H9 (cell line): Measurements from ENCODE around the gene ATAD3B. TPM values are rescaled to one million over a fixed set of nuclear protein-coding genes. Genes with fewer than 3 reads are reported as not detected.
A peak's percentile ranks its signal among the peaks of the same experiment; 100 is the strongest.

ENCODE experiments used
- DNase-seq: peaks from one replicate; pipeline ENCODE4 v3.0.0-alpha.2; 2017
- H2AFZ ChIP-seq: one replicate; pipeline ENCODE4 v1.6.1; 2013; ENCODE audit warnings: mild to moderate bottlenecking, low read length, control low read depth, moderate library complexity
- H2AK5ac ChIP-seq: 2 replicates; pipeline ENCODE4 v1.6.1; 2013; ENCODE audit warnings: low read length, control low read depth, mixed read lengths; ENCODE audit not compliant: insufficient read length
- H2BK120ac ChIP-seq: one replicate; pipeline ENCODE4 v1.6.1; 2013; ENCODE audit warnings: low read depth, mild to moderate bottlenecking, low read length, control low read depth, inconsistent platforms; ENCODE audit not compliant: poor library complexity, severe bottlenecking
- H2BK12ac ChIP-seq: 2 replicates; pipeline ENCODE4 v1.6.1; 2013; ENCODE audit warnings: low read length, control low read depth, mixed read lengths, low read depth; ENCODE audit not compliant: insufficient read length
- H2BK15ac ChIP-seq: 2 replicates; pipeline ENCODE4 v1.6.1; 2013; ENCODE audit warnings: low read depth, low read length, control low read depth
- H2BK20ac ChIP-seq: one replicate; pipeline ENCODE4 v1.6.1; 2013; ENCODE audit warnings: low read depth, mild to moderate bottlenecking, low read length, control low read depth, inconsistent platforms; ENCODE audit not compliant: poor library complexity, severe bottlenecking
- H2BK5ac ChIP-seq: 2 replicates; pipeline ENCODE4 v1.6.1; 2013; ENCODE audit warnings: low read length, control low read depth, mixed read lengths; ENCODE audit not compliant: insufficient read length
- H3K14ac ChIP-seq: 2 replicates; pipeline ENCODE4 v1.6.1; 2013; ENCODE audit warnings: low read length, control low read depth; ENCODE audit not compliant: insufficient read depth
- H3K18ac ChIP-seq: 2 replicates; pipeline ENCODE4 v1.6.1; 2013; ENCODE audit warnings: low read depth, mild to moderate bottlenecking, mixed read lengths, low read length, control low read depth; ENCODE audit not compliant: insufficient read length
- H3K23ac ChIP-seq: 2 replicates; pipeline ENCODE4 v1.6.1; 2013; ENCODE audit warnings: low read length, control low read depth, mixed read lengths, low read depth; ENCODE audit not compliant: insufficient read length
- H3K23me2 ChIP-seq: 2 replicates; pipeline ENCODE4 v1.6.1; 2013; ENCODE audit warnings: low read depth, mild to moderate bottlenecking, mixed read lengths, low read length, control low read depth; ENCODE audit not compliant: insufficient read length, poor library complexity, severe bottlenecking
- H3K27ac ChIP-seq: 2 replicates; pipeline ENCODE4 v1.5.1; 2013; ENCODE audit warnings: low read length, control low read depth, mixed read lengths, low read depth; ENCODE audit not compliant: insufficient read length
- H3K27me3 ChIP-seq: 2 replicates; pipeline ENCODE4 v1.6.1; 2013; ENCODE audit warnings: low read length, control low read depth, inconsistent platforms; ENCODE audit not compliant: insufficient read depth
- H3K4ac ChIP-seq: 2 replicates; pipeline ENCODE4 v1.6.1; 2013; ENCODE audit warnings: low read depth, mild to moderate bottlenecking, control low read depth, inconsistent platforms, low read length, moderate library complexity
- H3K4me1 ChIP-seq: 2 replicates; pipeline ENCODE4 v1.6.1; 2013; ENCODE audit warnings: low read length, control low read depth, inconsistent platforms; ENCODE audit not compliant: insufficient read depth
- H3K4me2 ChIP-seq: 2 replicates; pipeline ENCODE4 v1.6.1; 2013; ENCODE audit warnings: low read length, control low read depth, mixed read lengths; ENCODE audit not compliant: insufficient read length, insufficient read depth
- H3K56ac ChIP-seq: 2 replicates; pipeline ENCODE4 v1.6.1; 2013; ENCODE audit warnings: low read depth, mild to moderate bottlenecking, mixed read lengths, low read length, control low read depth; ENCODE audit not compliant: insufficient read length
- H3K79me1 ChIP-seq: 2 replicates; pipeline ENCODE4 v1.6.1; 2013; ENCODE audit warnings: low read depth, mild to moderate bottlenecking, moderate library complexity, low read length, control low read depth, inconsistent platforms; ENCODE audit not compliant: insufficient read depth, poor library complexity, severe bottlenecking
- H3K79me2 ChIP-seq: 2 replicates; pipeline ENCODE4 v1.6.1; 2013; ENCODE audit warnings: low read length, control low read depth, inconsistent platforms; ENCODE audit not compliant: insufficient read depth
- H3K9ac ChIP-seq: 2 replicates; pipeline ENCODE4 v1.6.1; 2013; ENCODE audit warnings: low read length, control low read depth, mixed read lengths; ENCODE audit not compliant: insufficient read length; ENCODE audit errors: extremely low read depth
- H3K9me3 ChIP-seq: one replicate; pipeline ENCODE4 v1.6.1; 2013; ENCODE audit warnings: low read depth, low read length, inconsistent platforms; ENCODE audit not compliant: control insufficient read depth
- H3T11ph ChIP-seq: one replicate; pipeline ENCODE4 v1.6.1; 2013; ENCODE audit warnings: mild to moderate bottlenecking, low read length, control low read depth, inconsistent platforms
- H4K20me1 ChIP-seq: one replicate; pipeline ENCODE4 v1.6.1; 2013; ENCODE audit not compliant: control insufficient read depth, insufficient read length, insufficient read depth
- H4K5ac ChIP-seq: 2 replicates; pipeline ENCODE4 v1.6.1; 2013; ENCODE audit warnings: low read depth, mild to moderate bottlenecking, mixed read lengths, low read length, control low read depth; ENCODE audit not compliant: insufficient read length
- H4K8ac ChIP-seq: replicated peaks from 2 replicates; pipeline ENCODE4 v1.6.1; 2013; ENCODE audit warnings: low read length, control low read depth, mixed read lengths, low read depth; ENCODE audit not compliant: insufficient read length
- H4K91ac ChIP-seq: 2 replicates; pipeline ENCODE4 v1.6.1; 2013; ENCODE audit warnings: low read depth, mild to moderate bottlenecking, moderate library complexity, mixed read lengths, low read length, control low read depth; ENCODE audit not compliant: insufficient read length
- H3K27ac Mint-ChIP-seq, 3 experiments: 2 replicates in 2 of 3; 3 replicates in 1 of 3; pipeline ENCODE4 v1.8.0; 2020 to 2021; ENCODE audit warnings: mixed read lengths in 3 of 3, mild to moderate bottlenecking in 1 of 3, moderate library complexity in 1 of 3
- H3K27me3 Mint-ChIP-seq: 2 replicates; pipeline ENCODE4 v1.8.0; 2021; ENCODE audit warnings: low read depth, mild to moderate bottlenecking, moderate library complexity, mixed read lengths
- H3K36me3 Mint-ChIP-seq, 3 experiments: 2 replicates in 2 of 3; 3 replicates in 1 of 3; pipeline ENCODE4 v1.8.0; 2020 to 2021; ENCODE audit warnings: low read depth in 3 of 3, mixed read lengths in 3 of 3; ENCODE audit not compliant: insufficient read depth in 1 of 3
- H3K4me1 Mint-ChIP-seq, 2 experiments: 2 replicates each; pipeline ENCODE4 v1.8.0; 2020; ENCODE audit warnings: mixed read lengths in 2 of 2
- H3K4me3 Mint-ChIP-seq, 2 experiments: 2 replicates in 1 of 2; 3 replicates in 1 of 2; pipeline ENCODE4 v1.8.0; 2020 to 2021; ENCODE audit warnings: mild to moderate bottlenecking in 2 of 2, mixed read lengths in 2 of 2, moderate library complexity in 1 of 2
- H3K9me3 Mint-ChIP-seq, 2 experiments: 2 replicates in 1 of 2; 3 replicates in 1 of 2; pipeline ENCODE4 v1.8.0; 2020; ENCODE audit warnings: mild to moderate bottlenecking in 2 of 2, mixed read lengths in 2 of 2, moderate library complexity in 1 of 2
- WGBS: extraction: QIAGEN DNeasy Blood & Tissue Kit; methylation state at CpG from one replicate; pipeline ENCODE4 v1.1.7; 2013; ENCODE audit warnings: missing lambda C conversion rate, low lambda C conversion rate, mixed read lengths; ENCODE audit not compliant: insufficient read length; ENCODE audit errors: extremely low coverage; 5-methylcytosine and 5-hydroxymethylcytosine counted together
- total RNA-seq: library from RNA; stranded (reverse); gene quantifications from 2 replicates; pipeline ENCODE4 v1.2.1, GENCODE V29; 2021
- TF ChIP-seq, protein P1 (sequence below): fragments of 200-600 bp; sonication (generic); conservative IDR thresholded peaks from 3 replicates; pipeline ENCODE4 v1.8.0; 2021; ENCODE audit warnings: antibody characterized with exemption, mild to moderate bottlenecking

The ATAD3B gene
- total RNA-seq, 1 experiment from 2014 or later: 78.6 TPM

DNA sequence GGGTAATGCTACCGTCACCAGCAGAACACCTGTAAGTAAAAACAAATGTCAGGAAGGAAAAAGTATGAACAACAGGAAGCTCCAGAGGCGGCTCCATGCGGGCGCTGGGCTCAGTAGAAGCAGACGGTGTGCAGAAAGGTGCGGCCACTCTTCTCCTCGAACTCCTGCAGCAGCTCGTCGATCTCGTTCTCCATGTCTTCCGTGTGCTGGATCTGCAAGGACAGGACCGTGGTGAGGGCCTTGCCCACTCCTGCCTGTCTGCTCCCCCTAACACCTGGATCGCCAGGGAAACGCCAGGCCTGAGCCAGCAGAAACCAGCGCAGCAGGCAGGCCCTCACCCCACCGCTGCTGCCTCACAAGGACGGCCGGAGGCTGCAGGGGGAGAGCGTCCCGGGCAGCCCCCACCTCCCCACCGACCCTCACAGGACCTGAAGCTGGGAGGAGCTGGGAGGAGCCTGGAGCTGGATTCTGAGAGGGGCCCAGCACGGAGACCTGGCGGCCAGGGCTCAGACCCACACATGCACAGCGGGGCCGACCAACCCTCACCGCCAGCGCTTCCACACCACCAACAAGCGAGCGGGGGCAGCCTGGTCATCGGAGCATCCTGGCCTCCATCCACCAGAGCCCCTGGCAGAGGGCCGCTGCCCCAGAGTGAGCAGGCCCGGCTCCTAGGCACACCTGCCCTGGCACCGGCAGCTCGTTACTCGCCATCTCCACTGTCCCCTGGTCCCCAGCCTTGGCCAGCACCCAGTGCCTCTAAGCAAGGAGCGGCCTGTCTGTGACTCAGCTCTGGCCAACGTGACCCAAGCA lies 70.6 kb downstream of the ATAD3B start:
- peaks cover 2 to 36% (median 33%) of the 10 kb centered on the region in 3 experiments; a peak in 6 of 7 replicates for H3K36me3 Mint-ChIP-seq
- Histone ChIP-seq H2AFZ (no peak overlapping the region), H3K23me2 (peaks cover 7% of the 10 kb centered on the region), H4K8ac (no peak overlapping the region), H2BK12ac (no peak overlapping the region), H3K4ac (no peak overlapping the region), H2BK5ac (no peak overlapping the region), H4K5ac (no peak overlapping the region), H3K56ac (no peak overlapping the region), H3K79me1 (no peaks in the 10 kb centered on the region), H3K4me1 (no peaks in the 10 kb centered on the region), H3K27me3 (no peaks in the 10 kb centered on the region), H3K9ac (no peak overlapping the region), H4K20me1 (no peaks in the 10 kb centered on the region), H4K91ac (no peak overlapping the region), H2BK15ac (no peak overlapping the region), H2BK120ac (no peak overlapping the region), H3K23ac (no peak overlapping the region), H3K9me3 (no peaks in the 10 kb centered on the region), H2BK20ac (no peak overlapping the region), H2AK5ac (no peak overlapping the region), H3T11ph (no peak overlapping the region), H3K79me2 (no peaks in the 10 kb centered on the region), H3K14ac (no peak overlapping the region), H3K27ac (no peak overlapping the region), H3K18ac (no peak overlapping the region), H3K4me2 (no peak overlapping the region)
- no peaks in the 10 kb centered on the region; the same call in 1 of the 2 replicates for H3K27me3 Mint-ChIP-seq
- TF ChIP-seq, protein P1, sequence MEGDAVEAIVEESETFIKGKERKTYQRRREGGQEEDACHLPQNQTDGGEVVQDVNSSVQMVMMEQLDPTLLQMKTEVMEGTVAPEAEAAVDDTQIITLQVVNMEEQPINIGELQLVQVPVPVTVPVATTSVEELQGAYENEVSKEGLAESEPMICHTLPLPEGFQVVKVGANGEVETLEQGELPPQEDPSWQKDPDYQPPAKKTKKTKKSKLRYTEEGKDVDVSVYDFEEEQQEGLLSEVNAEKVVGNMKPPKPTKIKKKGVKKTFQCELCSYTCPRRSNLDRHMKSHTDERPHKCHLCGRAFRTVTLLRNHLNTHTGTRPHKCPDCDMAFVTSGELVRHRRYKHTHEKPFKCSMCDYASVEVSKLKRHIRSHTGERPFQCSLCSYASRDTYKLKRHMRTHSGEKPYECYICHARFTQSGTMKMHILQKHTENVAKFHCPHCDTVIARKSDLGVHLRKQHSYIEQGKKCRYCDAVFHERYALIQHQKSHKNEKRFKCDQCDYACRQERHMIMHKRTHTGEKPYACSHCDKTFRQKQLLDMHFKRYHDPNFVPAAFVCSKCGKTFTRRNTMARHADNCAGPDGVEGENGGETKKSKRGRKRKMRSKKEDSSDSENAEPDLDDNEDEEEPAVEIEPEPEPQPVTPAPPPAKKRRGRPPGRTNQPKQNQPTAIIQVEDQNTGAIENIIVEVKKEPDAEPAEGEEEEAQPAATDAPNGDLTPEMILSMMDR: no peak
- H3K27ac Mint-ChIP-seq: peak overlapping the region in 2 of 3 experiments; percentile 40 to 84; a peak in 2 of 7 replicates
- WGBS: no CpG with 5 or more reads among the region's 37 CpGs
- DNase-seq: no peak
- H3K4me1 Mint-ChIP-seq: peaks cover 0 to 4% of the 10 kb centered on the region in 2 experiments; a peak in 2 of 4 replicates
- peak overlapping the region; percentile 41 to 70; a peak in 4 of 5 replicates for H3K4me3 Mint-ChIP-seq
- no peaks in the 10 kb centered on the region; a peak in 1 of 5 replicates for H3K9me3 Mint-ChIP-seq
